Measurements from ENCODE around the gene DNAJB14.

The DNAJB14 gene

GRCh38 chr4:99945718-99946355 is 581 bp downstream of the DNAJB14 start:
- DNase-seq (ENCODE audit: low read depth) = no peak

GRCh38 chr4:99943904-99944437 is 2.4 kb downstream of the DNAJB14 start:
- no peak for DNase-seq (ENCODE audit: low read depth)

GRCh38 chr4:99938243-99938753 is 8.1 kb downstream of the DNAJB14 start:
- DNase-seq (ENCODE audit: low read depth) = no peak

GRCh38 chr4:99934891-99935290 is 11.5 kb downstream of the DNAJB14 start:
- no peak for DNase-seq (ENCODE audit: low read depth)

GRCh38 chr4:99927566-99927965 is 18.9 kb downstream of the DNAJB14 start:
- DNase-seq (ENCODE audit: low read depth) = no peak

- no peak for DNase-seq (ENCODE audit: low read depth)
Observed at GRCh38 chr4:99921174-99921573, 25.2 kb downstream of the DNAJB14 start.

GRCh38 chr4:99918656-99919055 is 27.8 kb downstream of the DNAJB14 start:
- no peak for DNase-seq (ENCODE audit: low read depth)

GRCh38 chr4:99917575-99917974 is 28.8 kb downstream of the DNAJB14 start:
- DNase-seq (ENCODE audit: low read depth) = no peak

GRCh38 chr4:99915449-99915848 is 31.0 kb downstream of the DNAJB14 start:
- DNase-seq (ENCODE audit: low read depth) = no peak

GRCh38 chr4:99894998-99895397 is 51.4 kb downstream of the DNAJB14 start:
- DNase-seq (ENCODE audit: low read depth) = no peak

- peak; percentile 83 for DNase-seq (ENCODE audit: low read depth)
Observed at GRCh38 chr4:99894161-99894997, 52.0 kb downstream of the DNAJB14 start, which contains the start of gene LAMTOR3. Gene LAMTOR3 (minus strand): TSS chr4:99894427. CDS start chr4:99893963, 464 bp downstream.

- no peak for DNase-seq (ENCODE audit: low read depth)
Observed at GRCh38 chr4:99893839-99894160, 52.6 kb downstream of the DNAJB14 start.

GRCh38 chr4:99893029-99893428 is 53.4 kb downstream of the DNAJB14 start:
- DNase-seq (ENCODE audit: low read depth) = no peak

- DNase-seq (ENCODE audit: low read depth) = no peak
Observed at GRCh38 chr4:99891351-99891750, 55.1 kb downstream of the DNAJB14 start.

- no peak for DNase-seq (ENCODE audit: low read depth)
Observed at GRCh38 chr4:99887837-99888236, 58.6 kb downstream of the DNAJB14 start.

GRCh38 chr4:99886146-99886545 is 60.3 kb downstream of the DNAJB14 start:
- no peak for DNase-seq (ENCODE audit: low read depth)

GRCh38 chr4:99885687-99886086 is 60.7 kb downstream of the DNAJB14 start:
- no peak for DNase-seq (ENCODE audit: low read depth)

GRCh38 chr4:99885063-99885664 is 61.3 kb downstream of the DNAJB14 start:
- no peak for DNase-seq (ENCODE audit: low read depth)

- no peak for DNase-seq (ENCODE audit: low read depth)
Observed at GRCh38 chr4:99879458-99879857, 67.0 kb downstream of the DNAJB14 start.

GRCh38 chr4:99878604-99879003 is 67.8 kb downstream of the DNAJB14 start:
- no peak for DNase-seq (ENCODE audit: low read depth)

- no peak for DNase-seq (ENCODE audit: low read depth)
Observed at GRCh38 chr4:99876946-99877345, 69.5 kb downstream of the DNAJB14 start.

- no peak for DNase-seq (ENCODE audit: low read depth)
Observed at GRCh38 chr4:99875071-99875470, 71.3 kb downstream of the DNAJB14 start.

GRCh38 chr4:99872570-99872969 is 73.8 kb downstream of the DNAJB14 start:
- DNase-seq (ENCODE audit: low read depth) = no peak
